Stomach (tissue), 4 donors: Measurements from ENCODE around the gene ZNF391.

ENCODE experiments used
- CTCF ChIP-seq, 7 experiments: fragments of 450-650 bp in 4 of 7; fragments of 200-600 bp in 3 of 7; sonication (generic) in 3 of 7; IDR thresholded peaks; one replicate each; pipeline ENCODE4 v1.5.1; 2016 to 2019; ENCODE audit warnings: antibody characterized with exemption in 7 of 7, control low read depth in 2 of 7, mild to moderate bottlenecking in 1 of 7
- POLR2A ChIP-seq, 4 donors: fragments of 450-650 bp; IDR thresholded peaks; one replicate each; pipeline ENCODE4 v1.6.1; 2016; ENCODE audit warnings: antibody characterized with exemption in 4 of 4, control low read depth in 2 of 4, mild to moderate bottlenecking in 1 of 4, moderate library complexity in 1 of 4
- POLR2AphosphoS5 ChIP-seq, 3 donors: sonication (generic); formaldehyde crosslinking; IDR thresholded peaks; one replicate each; pipeline ENCODE4 v1.6.1; 2016; ENCODE audit warnings: antibody characterized with exemption in 3 of 3

DNA sequence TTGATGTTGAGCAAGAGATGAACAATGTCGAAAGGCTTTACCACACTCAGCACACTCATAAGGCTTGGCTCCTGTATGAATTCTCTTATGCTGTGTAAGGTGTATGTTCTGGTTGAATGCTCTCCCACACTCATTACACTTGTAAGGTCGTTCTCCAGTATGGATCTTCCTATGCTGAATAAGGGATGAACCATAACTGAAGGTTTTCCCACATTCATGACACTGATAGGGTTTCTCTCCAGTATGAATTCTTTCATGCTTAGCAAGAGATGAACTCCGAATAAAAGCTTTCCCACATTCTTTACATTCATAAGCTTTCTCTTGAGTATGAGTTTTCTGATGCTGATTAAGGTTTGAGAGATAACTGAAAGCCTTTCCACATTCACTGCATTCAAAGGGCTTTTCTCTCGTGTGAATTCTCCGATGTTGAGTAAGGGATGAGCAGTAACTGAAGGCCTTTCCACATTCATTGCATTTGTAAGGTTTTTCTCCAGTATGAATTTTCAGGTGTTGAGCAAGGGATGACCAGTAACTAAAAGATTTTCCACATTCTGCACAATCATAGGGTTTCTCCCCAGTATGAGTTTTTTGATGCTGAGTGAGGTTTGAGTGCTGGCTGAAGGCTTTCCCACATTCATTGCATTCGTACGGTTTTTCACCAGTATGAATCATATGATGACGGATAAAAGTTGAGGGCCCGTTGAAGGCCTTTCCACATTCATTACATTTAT lies 63.3 kb downstream of the ZNF391 start:
- no peak for TF ChIP-seq CTCF (IDR thresholded peaks at IDR 0.05)
- TF ChIP-seq POLR2A (IDR thresholded peaks at IDR 0.05) = no peak
- no peak for TF ChIP-seq POLR2AphosphoS5 (IDR thresholded peaks at IDR 0.05)
